GM18519 (cell line): Measurements from ENCODE around the gene IRX5.
A peak's percentile ranks its signal among the peaks of the same experiment; 100 is the strongest.

Source experiments
- ATAC-seq: cut with Tn5 transposase; IDR thresholded peaks from one replicate; pipeline ENCODE4 v1.9.1; 2021; ENCODE audit warnings: mild to moderate bottlenecking, moderate library complexity; ENCODE audit not compliant: unreplicated experiment, low FRiP score

Gene IRX5

DNA sequence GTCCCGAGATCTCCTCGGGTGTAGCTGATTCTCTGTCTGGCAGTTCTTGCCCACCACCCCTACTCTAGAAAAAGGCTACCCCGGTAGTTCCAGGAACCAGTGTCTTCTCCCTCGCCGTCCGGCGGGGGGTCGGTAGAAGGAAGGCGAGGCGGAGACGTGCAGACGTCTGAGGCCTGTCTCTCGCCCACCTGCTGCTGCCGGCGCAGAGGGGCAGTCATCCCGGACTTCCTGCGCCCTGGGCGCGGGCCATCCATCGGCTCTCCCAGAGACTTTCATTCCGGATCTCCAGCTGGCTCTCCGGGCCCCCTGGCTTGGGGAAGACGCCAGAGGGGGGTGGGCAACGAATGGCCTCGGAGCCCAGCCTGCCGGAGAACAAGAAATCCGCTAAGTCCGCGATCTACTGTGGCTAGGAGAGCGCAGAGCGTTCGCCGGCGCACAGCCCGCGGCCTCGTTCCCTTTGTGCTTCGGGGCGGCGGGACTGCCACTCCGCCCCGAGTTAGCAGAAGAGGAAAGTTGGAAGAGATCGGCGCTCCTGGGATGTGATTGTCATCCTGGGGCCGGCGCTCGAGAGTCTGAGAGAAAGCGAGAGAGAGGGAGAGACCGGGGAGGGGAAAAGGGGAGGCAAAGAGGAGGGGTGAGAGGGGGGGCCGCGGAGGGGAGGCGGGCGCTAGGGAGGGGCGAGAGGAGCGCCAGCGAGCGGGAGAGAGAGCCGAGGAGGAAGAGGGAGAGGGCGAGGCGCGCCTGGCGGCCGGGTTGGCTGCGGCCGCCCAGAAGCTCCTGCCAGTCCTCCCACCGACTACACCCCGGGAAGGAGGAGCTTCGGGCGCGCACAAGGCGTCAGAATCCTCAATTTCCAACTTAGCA is at the start of gene IRX5:
IRX5 (plus strand) TSS at position 861 of the 864 bp plus-strand sequence. CDS start 334 bp downstream, outside the sequence.
- ATAC-seq = no peak

DNA sequence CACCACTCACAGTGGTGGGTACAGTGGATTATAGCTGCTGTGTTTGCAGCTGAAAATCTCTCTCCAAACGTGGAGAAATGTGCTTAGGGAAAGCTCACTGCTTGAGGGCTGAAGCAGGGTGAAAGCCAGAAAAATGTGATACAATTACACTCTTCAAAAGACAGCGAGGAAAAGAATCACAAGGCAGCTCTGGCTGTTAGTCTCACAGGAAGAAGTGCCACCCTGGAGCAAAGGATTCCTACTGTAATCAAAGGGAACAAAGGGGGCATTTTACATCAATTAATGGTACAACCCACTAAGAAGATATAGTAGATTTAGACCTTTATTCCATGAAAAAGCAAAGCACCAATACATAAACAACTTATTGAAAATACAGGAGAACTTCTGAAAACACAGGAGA is 48.1 kb upstream of the IRX5 start:
- no peak for ATAC-seq

DNA sequence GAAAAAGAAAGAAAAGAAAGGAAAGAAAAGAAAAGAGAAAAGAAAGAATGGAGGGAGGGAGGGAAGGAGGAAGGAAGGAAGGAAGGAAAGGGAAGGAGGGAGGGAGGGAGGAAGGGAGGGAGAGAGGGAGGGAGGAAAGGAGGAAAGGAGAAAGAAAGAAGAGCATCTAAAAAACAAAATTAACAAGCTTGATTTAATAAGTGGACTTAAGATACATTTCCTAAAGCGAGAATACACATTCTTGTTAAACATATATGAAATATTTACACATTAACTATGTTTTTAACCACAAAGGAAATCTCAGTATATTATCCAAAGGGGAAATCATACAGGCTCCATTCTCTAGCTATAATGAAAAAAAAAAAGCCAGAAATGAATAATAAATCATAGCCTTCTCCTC is 47.3 kb upstream of the IRX5 start:
- ATAC-seq = no peak

DNA sequence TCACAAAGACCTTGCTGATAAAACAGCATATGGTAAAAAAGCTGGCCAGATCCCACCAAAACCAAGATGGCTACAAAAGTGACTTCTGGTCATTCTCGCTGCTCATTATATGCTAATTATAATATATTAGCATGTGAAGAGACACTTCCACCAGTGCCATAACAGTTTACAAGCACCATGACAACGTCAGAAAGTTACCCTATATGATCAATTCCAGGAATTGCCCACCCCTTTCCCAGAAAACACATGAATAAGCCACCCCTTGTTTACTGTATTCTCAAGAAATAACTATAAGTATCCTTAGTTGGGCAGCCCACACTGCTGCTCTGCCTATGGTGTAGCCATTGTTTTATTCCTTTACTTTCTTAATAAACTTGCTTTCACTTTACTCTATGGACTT is 44.6 kb upstream of the IRX5 start:
- ATAC-seq = no peak

DNA sequence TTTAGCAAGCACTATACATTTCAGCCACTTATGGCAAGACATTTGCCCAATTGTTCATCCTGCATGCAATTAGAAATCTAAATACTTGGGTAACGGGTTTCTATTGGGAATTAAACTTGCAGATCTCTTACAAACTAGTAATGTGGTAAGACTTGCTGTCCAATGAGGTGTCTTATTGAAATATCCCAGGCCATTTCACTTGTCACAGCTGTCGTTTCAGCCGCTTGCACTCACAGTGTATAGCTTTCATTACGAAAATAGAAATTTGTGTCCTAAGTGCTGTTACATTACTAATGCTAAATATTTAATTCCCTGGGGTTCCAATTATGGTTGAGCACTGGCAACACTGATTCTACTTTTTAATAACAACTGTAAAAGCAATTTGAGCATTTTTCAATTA is 40.3 kb upstream of the IRX5 start:
- no peak for ATAC-seq

DNA sequence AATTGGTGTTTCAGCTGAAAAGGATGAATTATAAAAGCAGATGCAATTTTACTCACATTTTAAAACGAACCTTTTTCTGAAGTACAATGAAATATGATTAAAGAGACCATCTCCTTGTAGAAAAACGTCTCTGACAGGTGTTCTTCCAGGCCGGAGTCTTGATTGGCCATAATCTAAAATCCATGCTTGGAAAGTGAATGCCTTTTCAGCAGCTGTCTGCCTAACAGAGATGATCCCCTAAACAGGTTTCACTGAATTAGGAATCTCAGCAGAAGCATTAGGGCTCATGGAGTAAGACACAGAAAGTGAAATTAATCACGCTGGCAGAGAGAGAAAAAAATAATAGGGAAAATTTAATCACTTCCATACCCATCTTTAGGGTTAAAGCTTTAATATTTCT is 39.3 kb upstream of the IRX5 start:
- ATAC-seq = no peak

DNA sequence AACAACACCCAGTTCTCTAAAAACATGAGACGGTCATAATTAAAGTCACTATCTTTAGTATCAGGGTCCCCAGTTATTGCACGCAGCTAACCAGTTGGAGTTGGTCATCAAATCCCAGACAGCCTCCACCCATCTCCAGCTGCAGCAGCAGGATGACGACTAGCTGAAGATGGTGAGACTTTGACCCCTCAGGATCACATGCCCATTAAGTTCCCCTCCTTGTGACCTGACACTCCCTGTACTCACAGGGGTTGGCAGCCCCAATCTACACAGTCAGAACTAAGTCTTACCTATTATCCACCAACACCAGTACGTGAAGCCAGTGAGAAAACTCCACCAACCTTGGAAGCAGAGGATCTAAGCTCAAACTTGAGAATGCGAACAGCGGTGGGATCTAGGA is 37.7 kb upstream of the IRX5 start:
- no peak for ATAC-seq

DNA sequence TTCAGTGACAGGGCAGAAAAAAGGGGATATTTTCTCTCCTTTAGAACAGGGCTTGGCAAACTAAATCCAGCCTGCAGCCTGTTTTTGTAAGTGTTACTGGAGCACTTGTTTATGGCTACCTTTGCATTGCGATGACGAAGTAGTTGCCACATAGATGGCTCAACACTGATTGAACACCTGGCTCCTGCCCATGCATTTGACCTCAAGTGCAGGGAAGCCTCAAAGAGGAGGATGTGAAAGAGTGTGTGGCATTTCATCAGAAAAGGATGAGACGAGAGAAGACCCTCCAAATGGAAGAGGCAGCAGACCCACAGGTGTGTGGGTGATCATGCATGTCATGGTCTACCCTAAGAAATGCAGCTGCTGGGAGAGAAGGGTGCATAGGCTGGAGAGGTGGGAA is 32.7 kb upstream of the IRX5 start:
- ATAC-seq = no peak

DNA sequence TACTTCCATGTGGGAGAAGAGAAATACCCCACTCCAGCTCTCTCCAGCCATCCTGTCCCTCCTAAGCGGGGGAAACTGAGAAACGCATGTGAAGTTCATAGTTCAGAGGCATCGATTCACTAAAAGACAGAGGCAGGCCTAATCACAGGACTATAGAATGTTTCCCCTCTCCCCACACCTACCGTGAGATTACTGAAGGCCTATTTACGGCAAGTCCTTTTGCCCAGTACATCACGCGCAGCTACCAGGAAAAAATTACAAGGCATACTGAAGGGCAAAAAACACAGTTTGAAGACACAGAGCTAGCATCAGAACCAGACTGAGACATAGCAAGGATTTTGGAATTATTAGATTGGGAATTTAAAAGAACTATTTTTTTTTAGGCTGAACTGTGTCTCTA is 29.1 kb upstream of the IRX5 start:
- ATAC-seq = no peak

DNA sequence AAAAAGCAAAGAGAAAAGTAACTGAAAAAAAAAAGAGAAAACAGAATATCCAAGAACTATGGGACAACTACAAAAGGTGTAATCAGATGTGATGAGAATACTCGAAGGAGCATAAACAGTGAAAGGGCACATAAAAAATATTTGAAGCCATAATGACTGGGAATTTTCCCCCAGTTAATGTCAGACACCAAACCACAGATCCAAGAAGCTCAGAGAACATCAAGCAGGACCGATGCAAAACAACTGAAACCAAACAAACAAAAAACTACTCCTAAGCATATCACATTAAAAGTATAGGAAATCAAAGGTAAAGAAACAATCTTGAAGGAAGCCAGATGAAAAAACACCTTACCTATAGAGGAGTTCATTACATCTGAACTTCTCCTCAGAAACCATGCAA is 27.6 kb upstream of the IRX5 start:
- ATAC-seq = no peak

DNA sequence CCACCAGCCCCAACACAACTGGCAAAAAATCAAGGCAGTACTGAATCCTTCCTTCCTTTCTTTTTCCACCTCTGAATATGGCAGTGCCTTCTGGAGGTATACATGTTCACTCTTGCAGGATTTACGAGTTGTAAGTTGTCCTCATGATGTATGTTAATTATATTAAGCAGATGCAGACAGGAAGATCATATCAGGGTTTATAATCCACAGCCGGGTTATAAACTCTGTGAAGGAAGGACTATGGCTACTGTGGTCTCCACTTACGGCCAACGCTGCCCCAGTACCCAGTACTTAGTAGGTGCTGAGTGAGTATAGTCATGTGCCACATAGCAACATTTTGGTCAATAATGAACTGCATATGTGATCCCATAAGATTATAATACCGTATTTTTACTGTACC is 19.6 kb upstream of the IRX5 start:
- ATAC-seq = no peak

DNA sequence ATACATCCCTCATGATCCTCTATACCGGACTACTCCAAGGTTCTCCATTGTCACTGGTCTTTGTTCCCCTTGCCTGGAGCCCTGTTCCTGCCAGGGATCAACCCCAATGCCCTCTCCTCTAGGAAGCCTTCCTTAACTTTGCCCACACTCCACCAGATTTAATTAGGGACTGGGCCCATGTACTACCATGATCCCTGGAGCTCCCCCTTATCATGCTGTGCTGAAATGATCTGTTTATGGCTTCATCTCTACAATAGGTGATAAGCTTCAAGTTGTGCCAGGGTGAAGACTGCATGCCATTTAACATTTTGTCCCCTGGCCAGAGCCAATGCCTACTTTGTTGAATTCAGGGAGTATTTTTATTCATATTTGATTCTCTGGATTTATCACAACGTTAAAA is 17.9 kb upstream of the IRX5 start:
- ATAC-seq = no peak

DNA sequence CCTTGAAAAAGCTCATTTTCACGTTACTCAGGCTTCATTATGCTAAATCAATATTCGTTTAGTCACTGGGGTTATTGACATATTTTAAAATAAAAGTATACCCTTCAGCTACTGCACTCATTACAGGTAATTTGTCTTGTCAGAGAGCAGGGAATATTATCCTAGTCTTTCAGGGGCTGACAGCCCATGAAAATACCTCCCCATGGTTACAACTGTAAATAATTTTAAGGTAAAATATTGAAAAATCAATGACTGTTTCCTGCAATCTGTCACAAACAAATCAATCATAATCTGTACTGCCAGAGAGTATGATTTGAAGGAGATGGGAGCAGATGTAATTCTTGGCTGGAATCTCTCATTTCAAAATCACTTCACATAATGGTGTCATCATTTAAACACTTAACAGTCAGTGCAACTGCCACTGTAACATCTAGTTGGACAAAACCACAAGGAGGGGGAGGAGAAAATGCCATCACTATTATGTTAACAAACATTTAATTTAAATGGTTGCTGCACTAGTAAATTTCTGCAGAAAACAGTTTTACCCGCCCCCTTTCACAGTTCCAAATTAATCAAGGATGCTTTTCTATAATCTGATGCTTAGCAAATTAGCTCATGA is 9.3 kb upstream of the IRX5 start:
- no peak for ATAC-seq

DNA sequence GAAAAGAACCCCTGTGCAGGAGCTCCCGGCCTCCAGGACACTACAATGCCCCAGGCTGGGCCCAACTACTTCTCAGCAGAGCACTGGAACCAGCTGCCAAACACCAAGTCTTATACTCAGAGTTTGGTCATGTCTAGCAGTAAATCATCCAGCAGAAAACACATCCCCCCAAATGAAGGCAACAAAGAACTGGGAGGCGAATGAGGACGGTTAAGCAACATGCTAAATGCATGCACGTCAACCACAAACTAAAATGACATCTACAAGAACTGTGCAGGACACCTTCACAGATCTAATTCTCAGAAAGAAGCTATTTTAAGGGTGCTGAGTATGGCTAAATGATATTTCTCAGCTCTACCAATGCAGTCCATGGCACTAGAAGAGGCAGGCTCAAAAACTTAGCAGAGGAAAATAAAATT is 7.6 kb upstream of the IRX5 start:
- ATAC-seq = no peak

DNA sequence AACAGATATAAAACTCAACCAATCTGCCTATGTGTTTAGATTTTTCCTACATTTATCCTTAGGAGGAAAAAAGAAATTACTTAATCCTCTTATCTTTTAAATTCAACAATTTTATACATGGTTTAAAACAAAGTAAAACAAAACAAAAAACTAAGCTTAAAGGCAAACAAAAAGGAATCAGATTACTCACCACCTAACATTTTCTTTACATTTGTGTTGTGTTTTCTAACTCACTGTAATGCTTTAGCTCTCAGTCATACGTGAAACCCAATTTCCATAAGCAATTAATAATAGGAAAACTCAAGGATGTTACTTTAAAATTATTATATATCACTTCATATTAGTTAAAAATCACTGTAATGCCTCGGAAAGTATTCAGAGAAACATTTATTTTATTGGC is 6.7 kb upstream of the IRX5 start:
- ATAC-seq = no peak

DNA sequence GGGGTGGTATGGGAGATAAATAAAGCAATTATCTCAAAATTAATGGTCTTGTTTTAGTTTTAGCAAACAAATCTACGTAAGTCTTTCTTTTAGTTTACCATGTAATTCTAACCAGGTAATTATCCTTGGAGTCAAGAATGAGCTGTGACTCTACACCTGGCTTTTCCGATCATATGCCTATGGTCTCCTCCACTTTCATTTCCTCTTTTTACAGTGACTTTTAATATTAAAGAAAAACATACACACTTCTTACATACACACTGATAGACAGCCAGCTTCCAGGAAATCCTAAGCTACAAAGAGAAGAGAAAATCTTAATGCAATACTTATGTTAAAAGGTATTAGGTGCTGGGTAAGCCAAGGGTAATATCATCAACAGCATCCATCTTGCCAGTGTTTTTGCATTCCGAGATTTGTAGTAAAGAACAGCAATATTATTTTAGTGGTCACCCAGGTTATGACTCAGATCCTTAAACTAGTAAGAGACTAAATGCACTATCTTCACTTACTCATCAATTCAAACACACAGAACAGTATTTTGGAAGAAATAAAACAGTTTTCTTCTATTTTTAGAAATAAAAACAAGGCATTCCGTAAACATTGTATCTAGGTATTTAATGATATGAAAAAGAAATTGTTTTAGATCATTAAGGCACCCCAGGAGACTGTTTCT is 4.4 kb upstream of the IRX5 start:
- ATAC-seq = no peak

DNA sequence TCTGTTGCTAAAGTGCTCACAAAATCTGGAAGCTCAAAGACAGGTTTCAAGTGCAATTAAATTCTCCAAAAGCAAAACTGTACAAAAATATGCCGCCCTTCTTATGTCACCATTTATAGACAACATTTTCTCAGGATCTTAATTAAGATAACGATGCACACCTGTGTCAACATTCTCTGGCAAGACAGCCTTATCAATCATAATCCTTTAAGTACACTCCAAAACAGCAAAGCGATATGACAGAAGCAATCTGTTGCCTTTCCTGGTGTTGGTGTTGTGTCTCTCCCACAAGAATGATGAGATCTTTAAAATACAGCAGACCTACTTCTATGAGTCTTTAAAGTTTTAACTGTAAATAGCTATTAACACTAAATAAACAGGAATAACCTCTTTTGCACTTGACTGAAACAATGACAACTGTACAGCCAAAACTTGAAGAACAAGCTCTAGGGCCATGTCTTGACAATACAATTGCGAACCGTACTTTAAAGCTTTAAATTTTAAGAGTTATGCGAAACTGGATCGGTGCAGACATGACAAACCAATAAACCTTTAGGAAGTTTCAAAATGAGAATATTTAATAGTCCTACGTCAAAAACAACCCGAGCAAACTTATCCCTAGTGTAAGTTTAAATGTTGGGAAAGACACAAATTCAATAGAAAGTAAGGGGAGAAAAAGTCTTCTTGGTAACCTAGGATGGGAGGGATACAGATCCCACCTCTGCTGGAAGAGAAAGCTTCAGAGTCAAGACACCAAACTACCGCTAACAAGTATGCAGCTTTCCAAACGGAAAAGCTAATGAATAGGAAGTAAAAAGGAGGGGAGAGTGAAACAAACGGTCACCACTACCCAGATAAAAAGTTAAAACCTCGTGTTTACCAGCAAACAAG is 3.3 kb upstream of the IRX5 start:
- ATAC-seq = no peak

DNA sequence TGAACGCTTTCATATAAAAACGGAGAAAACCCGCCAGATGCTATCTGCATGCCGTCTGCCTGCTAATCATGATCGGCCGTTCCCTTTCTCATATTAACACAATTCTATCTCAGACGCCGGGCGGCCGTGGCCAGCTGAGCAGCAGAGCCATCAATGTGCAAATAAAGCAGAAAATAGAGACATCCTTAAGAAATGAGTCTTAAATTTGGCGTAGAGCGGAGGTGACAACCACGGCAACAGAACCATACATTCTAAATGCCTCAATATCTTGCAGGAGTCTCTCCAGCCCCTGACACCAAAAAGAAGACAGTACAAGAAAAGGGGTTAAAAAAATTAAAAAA is 2.7 kb upstream of the IRX5 start:
- ATAC-seq = no peak

DNA sequence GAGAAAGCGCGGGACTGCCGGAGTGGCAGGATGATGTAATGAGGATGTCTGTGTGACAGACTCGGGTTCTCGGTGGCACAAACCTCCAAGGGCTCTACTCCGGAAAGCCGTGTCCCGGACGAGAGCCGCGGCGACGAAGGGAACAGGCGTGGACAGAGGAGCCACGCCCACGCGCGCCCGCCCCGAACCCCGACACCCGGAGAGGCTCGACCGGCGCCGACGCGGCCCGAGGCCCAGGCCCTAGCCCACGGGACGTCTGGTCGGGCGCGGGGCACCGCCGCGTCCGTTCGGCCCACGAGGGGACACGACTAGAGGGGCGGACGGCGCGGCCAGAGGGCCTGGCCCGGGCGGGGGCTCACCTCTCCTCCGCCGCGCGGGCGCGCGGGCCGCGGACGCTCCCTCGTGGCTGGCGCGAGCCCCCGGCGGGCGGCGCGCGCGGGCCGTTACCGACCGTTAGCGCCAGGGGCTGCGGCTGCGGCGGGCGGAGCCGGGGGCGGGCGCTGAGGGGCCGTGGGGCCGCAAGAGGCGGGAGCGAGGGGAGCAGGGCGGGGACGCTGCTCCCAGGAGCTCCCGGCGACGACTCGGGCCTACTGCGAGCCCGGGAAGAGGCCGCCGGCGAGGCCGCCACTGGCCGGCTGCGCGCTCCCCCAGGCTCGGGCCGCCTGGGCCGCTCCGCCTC is 2.1 kb upstream of the IRX5 start:
- peak; percentile 33 for ATAC-seq
